HG03354 (cell line): Measurements from ENCODE around the gene SLC24A3.
A peak's percentile ranks its signal among the peaks of the same experiment; 100 is the strongest.

ENCODE experiments used
- ATAC-seq: cut with Tn5 transposase; IDR thresholded peaks from one replicate; pipeline ENCODE4 v1.9.1; 2021; ENCODE audit warnings: mild to moderate bottlenecking; ENCODE audit not compliant: unreplicated experiment, poor library complexity, severe bottlenecking

The SLC24A3 gene

DNA sequence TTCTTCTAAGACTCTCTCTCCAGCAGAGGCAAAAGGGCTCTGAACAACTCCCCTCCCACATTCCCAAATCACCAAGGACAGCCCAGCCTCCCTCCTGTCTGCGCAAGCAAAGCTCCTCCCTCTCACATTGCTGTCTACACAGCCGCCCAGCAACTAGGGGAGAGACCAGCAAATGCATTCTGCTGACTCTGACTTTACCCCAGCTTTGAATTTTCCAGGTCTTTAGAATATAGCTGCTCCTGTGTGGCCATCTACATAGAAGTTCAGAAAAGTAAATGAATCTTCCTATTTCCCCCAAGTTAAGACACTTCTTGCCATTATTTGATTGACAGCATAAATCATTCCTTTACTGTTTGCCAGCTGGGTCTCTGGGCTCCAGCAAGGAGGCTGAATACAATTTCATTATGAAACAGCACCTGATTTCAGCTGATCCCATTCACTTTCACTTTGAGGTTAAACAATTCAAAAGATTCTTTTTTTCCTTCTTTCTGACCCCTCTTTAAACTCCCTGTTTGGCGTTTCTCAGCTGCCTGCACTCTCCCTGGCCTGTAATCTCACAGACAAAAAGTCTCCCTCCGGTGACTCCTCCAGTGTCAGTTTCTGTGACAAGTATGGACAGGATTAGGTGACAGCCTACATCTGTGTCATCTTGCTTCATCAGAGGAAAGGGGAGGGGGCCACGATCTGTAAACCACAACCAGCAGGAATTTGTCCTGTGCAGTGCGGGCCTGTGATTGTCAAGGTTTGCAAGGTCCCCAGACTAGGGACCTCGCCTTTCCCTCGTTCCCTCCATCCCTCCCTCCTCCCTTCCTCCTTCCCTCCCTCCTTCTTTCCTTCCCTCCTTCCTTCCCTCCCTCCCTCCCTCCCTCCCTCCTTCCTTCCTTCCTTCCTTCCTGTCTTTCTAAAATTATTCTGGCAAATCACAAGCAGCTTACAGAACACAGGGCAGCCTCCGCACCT, 340.1 kb downstream of the SLC24A3 start:
- ATAC-seq, result no peak

GRCh38 chr20:19554666-19555065, 342.2 kb downstream of the SLC24A3 start:
- no peak for ATAC-seq

GRCh38 chr20:19555726-19556125, 343.3 kb downstream of the SLC24A3 start:
- no peak for ATAC-seq

DNA sequence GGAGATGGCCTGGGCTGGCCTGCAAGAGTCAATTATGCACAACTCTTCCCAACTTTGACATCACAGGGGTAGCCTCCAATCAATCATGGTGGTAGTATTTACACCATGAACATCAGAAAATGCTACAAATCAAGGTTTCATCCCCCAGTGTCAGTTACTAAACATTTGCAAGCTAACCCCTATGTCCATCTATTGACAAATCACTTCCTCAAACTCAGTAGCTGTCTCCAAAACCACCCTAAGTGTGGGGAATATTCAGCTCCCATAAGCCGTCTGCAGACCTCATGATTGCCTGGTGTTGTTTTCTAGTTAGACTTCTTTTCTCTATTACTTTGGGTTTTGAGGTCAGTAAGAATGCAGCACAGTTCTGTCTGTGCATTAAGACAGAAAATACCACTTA, 344.8 kb downstream of the SLC24A3 start:
- no peak for ATAC-seq

GRCh38 chr20:19560881-19561480, 348.5 kb downstream of the SLC24A3 start:
- ATAC-seq, result no peak

- ATAC-seq, result no peak
These were observed 350.0 kb downstream of the SLC24A3 start for GRCh38 chr20:19562426-19562825.

GRCh38 chr20:19564261-19564660, 351.8 kb downstream of the SLC24A3 start:
- ATAC-seq, result no peak

- ATAC-seq, result no peak
These were observed 353.3 kb downstream of the SLC24A3 start for GRCh38 chr20:19565736-19566135.

DNA sequence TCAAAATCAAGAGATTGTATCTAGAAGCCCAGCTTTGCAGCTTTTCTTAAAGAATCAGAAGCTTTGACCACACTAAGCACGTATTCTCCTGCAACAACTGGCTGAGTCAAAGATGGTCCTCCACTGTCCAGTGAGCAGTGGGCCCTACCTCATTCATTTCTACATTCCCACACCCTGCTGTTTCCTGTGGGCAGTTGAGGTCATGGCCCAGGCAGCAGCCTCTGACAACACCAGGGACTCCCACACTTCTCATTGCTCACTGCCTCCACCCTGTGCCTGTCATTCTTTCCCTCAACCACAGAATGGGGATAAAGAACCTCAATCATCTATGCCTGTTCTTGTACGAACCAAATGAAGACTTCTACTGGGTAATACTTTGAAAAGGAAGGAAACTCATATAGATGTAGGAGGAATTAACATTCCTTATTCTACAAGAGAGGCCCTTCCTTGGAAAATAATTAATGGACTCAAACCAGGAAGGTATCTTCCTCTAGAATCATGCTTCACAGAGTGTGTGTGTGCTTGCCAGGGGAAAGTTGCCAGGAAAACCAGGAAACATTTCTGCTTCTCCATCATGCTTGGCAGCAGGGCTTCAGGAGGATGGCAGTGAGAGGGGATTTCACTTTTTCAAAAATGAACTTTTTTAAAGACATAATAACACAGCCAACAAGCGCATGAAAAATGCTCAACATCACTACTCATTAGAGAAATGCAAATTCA, 353.9 kb downstream of the SLC24A3 start:
- no peak for ATAC-seq

DNA sequence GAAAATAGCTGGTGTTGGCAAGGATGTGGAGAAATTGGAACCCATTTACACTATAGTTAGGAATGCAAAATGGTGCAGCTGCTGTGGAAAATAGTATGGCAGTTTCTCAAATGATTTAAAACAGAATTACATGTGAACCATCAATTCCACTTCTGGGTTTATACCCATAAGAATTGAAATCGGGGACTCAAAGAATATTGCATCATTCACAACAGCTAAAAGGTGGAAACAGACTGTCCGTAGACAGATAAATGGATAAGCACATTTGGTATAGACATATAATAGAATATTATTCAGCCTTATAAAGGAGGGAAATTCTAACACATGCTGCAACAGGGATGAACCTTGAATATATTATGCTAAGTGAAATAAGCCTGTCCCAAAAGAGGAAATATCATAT, 355.7 kb downstream of the SLC24A3 start:
- no peak for ATAC-seq

DNA sequence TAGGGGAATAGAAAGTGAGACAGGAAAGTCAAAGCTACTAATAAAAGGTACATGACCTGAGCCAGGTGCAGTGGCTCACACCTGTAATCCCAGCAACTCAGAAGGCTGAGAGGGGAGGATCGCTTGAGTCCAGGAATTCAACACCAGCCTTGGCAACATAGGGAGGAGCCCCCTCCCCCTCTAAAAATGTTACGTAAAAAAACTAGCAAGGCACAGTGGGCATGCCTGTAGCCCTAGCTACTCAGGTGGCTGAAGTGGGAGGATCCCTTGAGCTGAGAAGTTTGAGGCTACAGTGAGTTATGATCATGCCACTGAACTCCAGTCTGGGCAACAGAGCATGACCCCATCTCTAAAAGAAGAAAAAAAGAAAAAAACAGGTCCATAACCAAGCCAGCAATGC, 359.6 kb downstream of the SLC24A3 start:
- ATAC-seq, result no peak

GRCh38 chr20:19577692-19578091, 365.2 kb downstream of the SLC24A3 start:
- ATAC-seq, result no peak

- no peak for ATAC-seq
These were observed 370.3 kb downstream of the SLC24A3 start for GRCh38 chr20:19582782-19583181.

DNA sequence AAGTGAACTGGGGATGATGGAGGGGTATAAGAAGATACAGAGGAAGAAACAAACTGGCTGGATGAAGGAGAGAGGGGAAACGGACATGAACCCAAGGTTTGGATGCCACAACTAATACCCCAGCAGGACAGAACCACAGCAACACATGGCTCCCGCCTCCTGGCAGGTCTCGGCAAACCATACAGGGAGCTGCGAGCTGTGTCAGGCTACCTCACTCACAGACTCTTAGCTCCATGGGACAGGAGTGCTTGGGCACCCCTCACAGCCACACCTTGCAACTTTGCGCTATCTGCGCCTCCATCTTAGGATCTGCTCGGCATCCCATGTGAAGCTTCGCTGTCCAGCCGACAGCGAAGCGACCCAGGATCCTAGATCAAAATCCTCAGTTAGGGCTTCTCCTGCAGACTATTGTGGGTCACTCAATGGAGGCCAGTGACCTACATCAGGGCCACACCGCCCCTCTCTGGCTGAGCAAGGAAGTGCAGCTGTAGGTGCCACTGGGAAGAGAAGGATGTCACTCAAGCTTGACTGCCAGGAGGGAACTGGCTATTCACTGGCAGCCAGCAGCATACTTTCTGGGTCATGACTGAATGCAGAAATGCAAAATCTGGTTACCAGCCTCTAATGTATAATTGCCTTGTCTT, 371.2 kb downstream of the SLC24A3 start:
- peak; percentile 52 for ATAC-seq

DNA sequence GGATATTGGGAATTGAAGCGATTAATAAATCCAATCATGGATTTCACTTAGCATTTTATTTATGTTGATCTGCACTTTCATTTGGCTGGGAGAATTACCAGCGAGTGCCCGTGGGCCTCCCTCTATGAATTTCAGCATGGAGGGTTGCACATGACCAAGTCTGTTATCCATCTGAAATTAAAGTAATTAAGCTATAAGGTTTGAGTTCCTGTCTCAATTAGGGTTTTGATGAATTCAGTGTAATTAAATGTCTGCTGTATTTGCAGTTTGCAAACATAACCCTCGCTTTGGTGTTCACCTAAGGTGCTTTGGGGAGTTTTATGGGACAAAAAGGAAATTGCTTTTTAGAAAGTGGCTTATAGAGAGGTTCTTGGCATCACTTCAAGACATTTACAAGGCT, 375.8 kb downstream of the SLC24A3 start:
- no peak for ATAC-seq

DNA sequence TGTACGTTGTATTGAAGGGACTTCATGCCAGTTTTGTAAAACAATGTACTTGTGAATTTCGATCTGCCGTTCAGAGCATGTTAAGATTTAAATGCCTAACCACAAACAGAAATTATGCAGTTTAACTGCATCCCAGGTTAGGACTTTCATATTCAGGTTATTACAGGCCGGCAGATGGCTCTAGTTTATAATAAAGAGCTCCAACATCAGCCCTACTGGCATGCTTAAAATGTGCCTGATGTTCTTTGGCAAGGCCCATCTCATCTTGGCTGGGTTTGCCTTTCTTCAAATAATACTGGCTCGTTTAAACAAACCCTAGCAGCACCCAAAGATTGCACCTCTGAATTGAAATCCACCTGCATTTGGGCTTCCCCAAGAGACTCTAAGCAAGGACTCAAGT, 376.3 kb downstream of the SLC24A3 start:
- ATAC-seq, result no peak

GRCh38 chr20:19589787-19590362, 377.4 kb downstream of the SLC24A3 start:
- no peak for ATAC-seq

GRCh38 chr20:19590382-19590781, 377.9 kb downstream of the SLC24A3 start:
- ATAC-seq, result no peak

- no peak for ATAC-seq
These were observed 381.3 kb downstream of the SLC24A3 start for GRCh38 chr20:19593762-19594161.

- no peak for ATAC-seq
These were observed 382.5 kb downstream of the SLC24A3 start for GRCh38 chr20:19594896-19595295.
